ENCODE measurements around the gene UGT3A1.

UGT3A1 gene

DNA sequence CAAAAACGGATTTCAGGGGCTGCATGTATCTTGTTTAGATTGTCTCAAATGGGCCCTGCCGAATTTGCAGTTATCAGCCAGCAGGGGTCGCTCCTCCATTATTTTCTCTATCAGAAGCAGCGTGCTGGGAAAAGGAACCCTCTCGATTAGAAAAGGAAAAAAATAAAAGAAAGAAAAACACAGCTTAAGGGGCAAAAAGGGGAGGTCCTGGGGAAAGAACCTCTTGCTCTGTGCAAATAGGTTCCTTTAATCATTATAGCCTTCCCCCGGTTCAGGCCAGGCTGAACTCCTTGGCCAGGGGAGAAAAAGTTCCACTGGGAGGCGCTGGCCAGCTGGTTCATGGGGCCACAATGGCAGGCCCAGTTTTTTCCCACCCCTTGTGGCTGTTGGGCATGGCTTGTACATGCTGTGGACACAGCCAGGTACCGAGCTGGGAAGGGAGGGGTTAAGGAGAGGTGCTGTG is 27.8 kb downstream of the UGT3A1 start:
- TF ChIP-seq, protein P1, sequence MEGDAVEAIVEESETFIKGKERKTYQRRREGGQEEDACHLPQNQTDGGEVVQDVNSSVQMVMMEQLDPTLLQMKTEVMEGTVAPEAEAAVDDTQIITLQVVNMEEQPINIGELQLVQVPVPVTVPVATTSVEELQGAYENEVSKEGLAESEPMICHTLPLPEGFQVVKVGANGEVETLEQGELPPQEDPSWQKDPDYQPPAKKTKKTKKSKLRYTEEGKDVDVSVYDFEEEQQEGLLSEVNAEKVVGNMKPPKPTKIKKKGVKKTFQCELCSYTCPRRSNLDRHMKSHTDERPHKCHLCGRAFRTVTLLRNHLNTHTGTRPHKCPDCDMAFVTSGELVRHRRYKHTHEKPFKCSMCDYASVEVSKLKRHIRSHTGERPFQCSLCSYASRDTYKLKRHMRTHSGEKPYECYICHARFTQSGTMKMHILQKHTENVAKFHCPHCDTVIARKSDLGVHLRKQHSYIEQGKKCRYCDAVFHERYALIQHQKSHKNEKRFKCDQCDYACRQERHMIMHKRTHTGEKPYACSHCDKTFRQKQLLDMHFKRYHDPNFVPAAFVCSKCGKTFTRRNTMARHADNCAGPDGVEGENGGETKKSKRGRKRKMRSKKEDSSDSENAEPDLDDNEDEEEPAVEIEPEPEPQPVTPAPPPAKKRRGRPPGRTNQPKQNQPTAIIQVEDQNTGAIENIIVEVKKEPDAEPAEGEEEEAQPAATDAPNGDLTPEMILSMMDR (conservative IDR thresholded peaks at IDR 0.05; ENCODE audit: low read depth, low read length), result peak; percentile 60
- H3K4me3 ChIP-seq (ENCODE audit: low read depth, low read length), result no peak overlapping the region
- DNase-seq (ENCODE audit: low read depth), result peak; percentile 22

DNA sequence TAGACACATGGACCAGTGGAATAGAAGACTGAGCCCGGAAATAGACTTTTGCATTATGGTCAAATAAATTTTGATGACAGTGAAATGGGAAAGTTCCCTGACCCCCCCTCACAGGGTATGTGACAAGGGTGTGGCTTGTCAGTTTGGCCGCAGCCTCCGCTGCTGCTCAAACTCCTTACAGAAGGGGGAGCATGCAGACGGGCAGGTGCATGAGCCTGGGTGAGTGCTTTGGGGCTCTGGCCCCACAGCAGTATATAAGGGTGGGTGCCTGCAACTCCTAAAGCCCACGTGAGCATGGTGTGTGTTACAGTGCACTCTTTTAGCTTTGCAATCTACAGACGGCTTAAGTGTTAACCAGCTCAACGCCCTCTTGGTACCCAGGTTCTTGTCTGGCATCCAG is 30.9 kb downstream of the UGT3A1 start:
- TF ChIP-seq, protein P1 (conservative IDR thresholded peaks at IDR 0.05; ENCODE audit: low read depth, low read length), result no peak
- no peak for DNase-seq (ENCODE audit: low read depth)
- no peak overlapping the region for H3K4me3 ChIP-seq (ENCODE audit: low read depth, low read length)

DNA sequence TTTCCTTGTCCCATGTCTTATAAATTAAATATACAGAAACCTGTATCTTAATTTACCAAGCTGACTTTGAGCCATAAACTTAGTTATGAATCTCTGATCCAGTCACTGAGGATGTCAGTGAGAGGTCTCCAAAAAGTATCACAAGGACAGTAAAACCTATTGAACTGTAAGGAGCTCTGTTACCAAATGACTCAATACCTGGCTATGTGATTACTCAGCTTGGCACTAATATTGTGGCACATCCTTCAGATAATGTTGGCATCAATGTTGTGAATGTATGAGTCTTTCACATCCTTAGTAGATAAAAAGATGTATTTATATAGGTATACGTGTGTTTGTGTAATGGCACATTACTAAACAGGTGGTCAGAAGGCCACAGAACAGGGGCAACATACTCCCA is 34.8 kb downstream of the UGT3A1 start:
- DNase-seq (ENCODE audit: low read depth), result no peak

DNA sequence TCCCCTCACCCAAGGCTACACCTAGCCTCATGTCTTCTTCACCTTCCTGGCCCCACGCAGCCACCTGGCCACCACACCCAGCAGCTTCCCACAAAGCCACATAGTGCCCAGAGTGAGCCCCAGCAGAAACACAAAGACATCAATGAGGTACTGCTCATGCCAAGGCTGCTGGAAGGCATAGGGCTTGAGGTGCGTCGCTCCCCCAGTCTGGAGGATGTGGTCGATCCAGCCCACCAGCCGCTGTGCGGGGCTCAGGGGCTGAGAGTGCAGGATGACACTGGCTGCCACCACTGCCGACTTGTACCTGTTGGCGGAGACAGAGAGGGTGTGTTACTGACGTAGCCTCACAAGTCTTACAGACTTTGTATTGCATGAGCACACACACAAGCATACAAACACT is 37.0 kb downstream of the UGT3A1 start:
- no peak overlapping the region for H3K4me3 ChIP-seq (ENCODE audit: low read depth, low read length)
- TF ChIP-seq, protein P1 (conservative IDR thresholded peaks at IDR 0.05; ENCODE audit: low read depth, low read length), result no peak
- no peak for DNase-seq (ENCODE audit: low read depth)

More for the DNA sequence above, 34.8 kb downstream of the UGT3A1 start:
- TF ChIP-seq, protein P1 (conservative IDR thresholded peaks at IDR 0.05; ENCODE audit: low read depth, low read length), result no peak
- no peak overlapping the region for H3K4me3 ChIP-seq (ENCODE audit: low read depth, low read length)

DNA sequence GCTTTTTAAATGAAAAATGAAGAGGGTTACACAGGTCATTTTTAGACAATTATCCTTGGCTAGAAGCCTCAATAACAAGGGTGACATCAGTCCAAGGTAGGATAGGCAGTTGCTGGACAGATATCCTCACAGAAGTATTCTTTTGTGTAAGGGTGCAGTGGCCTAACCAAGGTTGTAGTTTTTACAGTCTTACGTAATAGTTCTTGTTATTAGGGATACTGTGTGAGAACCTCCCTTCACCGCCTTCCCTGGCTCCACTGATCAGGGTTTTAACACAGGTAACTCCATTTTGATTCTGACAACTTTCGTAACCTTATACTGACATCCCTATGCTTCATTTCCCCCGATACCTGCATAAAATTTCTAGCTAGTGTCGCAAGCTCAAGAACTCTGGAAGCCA is 44.1 kb downstream of the UGT3A1 start:
- no peak overlapping the region for H3K4me3 ChIP-seq (ENCODE audit: low read depth, low read length)
- TF ChIP-seq, protein P1 (conservative IDR thresholded peaks at IDR 0.05; ENCODE audit: low read depth, low read length), result no peak
- DNase-seq (ENCODE audit: low read depth), result no peak

DNA sequence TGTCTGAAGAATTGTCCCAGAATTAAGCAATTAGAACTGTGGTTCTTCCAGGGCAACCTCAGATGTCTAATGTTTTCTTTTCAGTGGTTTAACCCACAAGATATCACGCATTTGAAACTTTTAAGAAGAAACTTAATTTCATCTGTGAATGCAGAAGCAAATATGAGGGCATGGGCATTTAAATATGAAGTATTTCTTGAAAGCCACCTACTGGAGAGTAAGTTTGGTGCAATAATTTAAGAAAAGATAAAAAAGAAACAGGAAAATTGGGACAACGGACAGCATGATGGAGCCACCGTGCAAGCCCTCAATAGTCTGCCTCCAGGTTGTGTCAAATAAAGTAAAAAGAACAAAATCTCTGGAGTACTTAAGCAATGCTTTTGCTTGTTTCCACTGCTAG is 51.6 kb downstream of the UGT3A1 start:
- TF ChIP-seq, protein P1 (conservative IDR thresholded peaks at IDR 0.05; ENCODE audit: low read depth, low read length), result peak; percentile 46
- no peak overlapping the region for H3K4me3 ChIP-seq (ENCODE audit: low read depth, low read length)
- peak; percentile 18 for DNase-seq (ENCODE audit: low read depth)

DNA sequence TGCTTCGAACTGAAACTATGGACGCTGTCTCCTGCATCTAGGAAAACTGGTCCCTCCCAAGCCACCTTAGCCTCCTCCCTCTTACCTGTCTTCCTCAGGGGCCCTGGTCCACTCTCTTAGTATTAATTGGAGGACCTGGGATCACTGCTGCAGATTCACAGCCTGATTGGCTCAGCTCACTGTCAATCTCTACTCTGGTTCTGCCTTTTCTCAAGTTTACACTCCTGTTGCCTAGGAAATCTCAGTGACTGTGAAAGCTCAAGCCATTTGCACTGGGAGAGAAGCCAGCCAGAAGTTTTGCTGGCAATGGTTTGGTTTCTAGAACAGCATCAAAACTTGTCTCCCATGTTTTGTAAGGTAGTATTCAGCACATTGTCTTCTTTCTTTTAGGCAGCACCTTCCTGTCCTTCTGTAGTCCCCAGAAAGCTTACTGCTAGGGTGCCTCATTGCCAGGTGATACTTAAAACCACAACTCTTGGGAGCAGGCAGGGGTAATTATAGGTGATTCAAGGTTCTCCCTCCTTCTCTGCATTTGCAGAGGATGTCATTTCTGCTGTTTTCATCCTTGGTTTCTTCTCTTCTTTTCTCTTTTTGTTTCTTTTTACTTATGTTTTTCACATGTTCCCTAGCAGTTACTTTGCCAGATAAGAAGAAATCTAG is 52.5 kb downstream of the UGT3A1 start, which contains the start of gene CAPSL:
Gene CAPSL, minus strand, starts transcription at position 55 of the 660 bp plus-strand sequence. CDS start 17,502 bp downstream, outside the sequence.
- DNase-seq (ENCODE audit: low read depth), result peak; percentile 86
- TF ChIP-seq, protein P1 (conservative IDR thresholded peaks at IDR 0.05; ENCODE audit: low read depth, low read length), result no peak
- no peak within 1 kb of the TSS for H3K4me3 ChIP-seq (ENCODE audit: low read depth, low read length)

All from choroid plexus epithelial cell (primary cell).